DOHH2 (cell line): ENCODE data around the gene PUM2.

Experiments used
- H3F3A ChIP-seq: fragments of 200-600 bp; sonication (generic), shearing (Covaris generic); 2 replicates; pipeline ENCODE4 v1.6.0; 2016; ENCODE audit warnings: antibody characterized with exemption, mild to moderate bottlenecking; ENCODE audit not compliant: control insufficient read depth, insufficient read depth
- H3K27ac ChIP-seq: fragments of 200-600 bp; sonication (generic); 2 replicates; pipeline ENCODE4 v1.5.1; 2014; ENCODE audit warnings: low read depth, mild to moderate bottlenecking, low read length, moderate library complexity
- H3K27me3 ChIP-seq: fragments of 200-600 bp; sonication (generic); 2 replicates; pipeline ENCODE4 v1.6.1; 2014; ENCODE audit warnings: mild to moderate bottlenecking, low read length, mixed read lengths; ENCODE audit not compliant: control insufficient read depth
- H3K36me3 ChIP-seq: fragments of 200-600 bp; sonication (generic); 2 replicates; pipeline ENCODE4 v1.6.1; 2014; ENCODE audit warnings: mild to moderate bottlenecking, low read length, moderate library complexity, mixed read lengths; ENCODE audit not compliant: control insufficient read depth
- H3K4me1 ChIP-seq: fragments of 200-600 bp; sonication (generic); 2 replicates; pipeline ENCODE4 v1.6.1; 2014; ENCODE audit warnings: mild to moderate bottlenecking, low read length, mixed read lengths; ENCODE audit not compliant: control insufficient read depth
- H3K4me2 ChIP-seq: fragments of 200-600 bp; sonication (generic); 2 replicates; pipeline ENCODE4 v1.6.0; 2014; ENCODE audit warnings: mild to moderate bottlenecking, low read length, moderate library complexity
- H3K4me3 ChIP-seq: fragments of 200-600 bp; sonication (generic); 2 replicates; pipeline ENCODE4 v1.5.1; 2014; ENCODE audit warnings: mild to moderate bottlenecking, low read length, mixed read lengths
- H3K79me2 ChIP-seq: fragments of 200-600 bp; sonication (generic); 2 replicates; pipeline ENCODE4 v1.6.1; 2014; ENCODE audit warnings: mild to moderate bottlenecking, low read length, mixed read lengths; ENCODE audit not compliant: control insufficient read depth
- H3K9me2 ChIP-seq: fragments of 200-600 bp; sonication (generic); replicated peaks from 2 replicates; pipeline ENCODE4 v1.6.1; 2014; ENCODE audit warnings: mild to moderate bottlenecking, low read length, mixed read lengths; ENCODE audit not compliant: control insufficient read depth
- H3K9me3 ChIP-seq: fragments of 200-600 bp; sonication (generic); 2 replicates; pipeline ENCODE4 v1.6.1; 2014; ENCODE audit warnings: antibody characterized with exemption, low read length, mixed read lengths; ENCODE audit not compliant: control insufficient read depth, insufficient read depth
- H4K20me1 ChIP-seq: fragments of 200-600 bp; sonication (generic); 2 replicates; pipeline ENCODE4 v1.6.0; 2014; ENCODE audit warnings: low read depth, mild to moderate bottlenecking, antibody characterized with exemption, low read length, moderate library complexity; ENCODE audit not compliant: control insufficient read depth, insufficient read depth
- CTCF ChIP-seq: fragments of 200-600 bp; sonication (generic); IDR thresholded peaks from one replicate; pipeline ENCODE4 v1.5.1; 2014; ENCODE audit warnings: antibody characterized with exemption, mild to moderate bottlenecking, low read depth, low read length; ENCODE audit not compliant: poor library complexity, severe bottlenecking
- EZH2phosphoT487 ChIP-seq: fragments of 200-600 bp; sonication (generic); IDR thresholded peaks from 2 replicates; pipeline ENCODE4 v1.6.1; 2017; ENCODE audit warnings: borderline replicate concordance, mild to moderate bottlenecking, antibody characterized with exemption, low read length, moderate library complexity, mixed read lengths

The PUM2 gene

GRCh38 chr2:20267529-20267928 is 83.1 kb downstream of the PUM2 start:
- Histone ChIP-seq H3K4me3 (no peak overlapping the region), H3K9me3 (no peaks in the 10 kb centered on the region), H3K4me1 (no peaks in the 10 kb centered on the region), H3K4me2 (no peak overlapping the region), H3K27ac (no peak overlapping the region), H4K20me1 (peaks cover 4% of the 10 kb centered on the region; the same call in 1 of the 2 replicates), H3K9me2 (no peaks in the 10 kb centered on the region), H3K27me3 (no peaks in the 10 kb centered on the region), H3F3A (peaks cover 7% of the 10 kb centered on the region), H3K36me3 (peaks cover 62% of the 10 kb centered on the region), H3K79me2 (peaks cover 16% of the 10 kb centered on the region)
- TF ChIP-seq EZH2phosphoT487 (no peak), CTCF (no peak)

- H3K27me3 ChIP-seq = no peaks in the 10 kb centered on the region
- no peak for TF ChIP-seq CTCF
- TF ChIP-seq EZH2phosphoT487 = no peak
- H3K4me2 ChIP-seq = no peak overlapping the region
- H3F3A ChIP-seq = peaks cover 9% of the 10 kb centered on the region
- H3K36me3 ChIP-seq = peaks cover 69% of the 10 kb centered on the region
- H3K79me2 ChIP-seq = peaks cover 10% of the 10 kb centered on the region
- no peak overlapping the region for H3K27ac ChIP-seq
- H3K9me2 ChIP-seq = no peaks in the 10 kb centered on the region
- H3K9me3 ChIP-seq = no peaks in the 10 kb centered on the region
- peaks cover under 1% of the 10 kb centered on the region; the same call in 1 of the 2 replicates for H4K20me1 ChIP-seq
- H3K4me3 ChIP-seq = no peak overlapping the region
- H3K4me1 ChIP-seq = no peaks in the 10 kb centered on the region
Observed at GRCh38 chr2:20264629-20265028, 86.0 kb downstream of the PUM2 start.

GRCh38 chr2:20257411-20257810 is 93.2 kb downstream of the PUM2 start:
- Histone ChIP-seq H3K4me2 (no peak overlapping the region), H3K27me3 (no peaks in the 10 kb centered on the region), H3K4me1 (no peaks in the 10 kb centered on the region), H3K9me2 (no peaks in the 10 kb centered on the region), H3K36me3 (peaks cover 88% of the 10 kb centered on the region), H3F3A (peaks cover 17% of the 10 kb centered on the region), H3K9me3 (no peaks in the 10 kb centered on the region), H4K20me1 (no peaks in the 10 kb centered on the region), H3K79me2 (no peaks in the 10 kb centered on the region), H3K4me3 (no peak overlapping the region), H3K27ac (no peak overlapping the region)
- TF ChIP-seq EZH2phosphoT487 = no peak
- no peak for TF ChIP-seq CTCF
